ENCODE data around the gene CPA5. TPM values are rescaled to one million over a fixed set of nuclear protein-coding genes. Genes with fewer than 3 reads are reported as not detected.

The CPA5 gene, protein sequence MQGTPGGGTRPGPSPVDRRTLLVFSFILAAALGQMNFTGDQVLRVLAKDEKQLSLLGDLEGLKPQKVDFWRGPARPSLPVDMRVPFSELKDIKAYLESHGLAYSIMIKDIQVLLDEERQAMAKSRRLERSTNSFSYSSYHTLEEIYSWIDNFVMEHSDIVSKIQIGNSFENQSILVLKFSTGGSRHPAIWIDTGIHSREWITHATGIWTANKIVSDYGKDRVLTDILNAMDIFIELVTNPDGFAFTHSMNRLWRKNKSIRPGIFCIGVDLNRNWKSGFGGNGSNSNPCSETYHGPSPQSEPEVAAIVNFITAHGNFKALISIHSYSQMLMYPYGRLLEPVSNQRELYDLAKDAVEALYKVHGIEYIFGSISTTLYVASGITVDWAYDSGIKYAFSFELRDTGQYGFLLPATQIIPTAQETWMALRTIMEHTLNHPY
- not detected in 3 replicates for total RNA-seq (2021)
- percentile 2 among the genes with signal in this experiment for Bru-seq, nascent RNA
- long read RNA-seq, experiment 1: 0 reads
- long read RNA-seq, experiment 2: 0 reads
- long read RNA-seq, experiment 3: 0 reads

DNA sequence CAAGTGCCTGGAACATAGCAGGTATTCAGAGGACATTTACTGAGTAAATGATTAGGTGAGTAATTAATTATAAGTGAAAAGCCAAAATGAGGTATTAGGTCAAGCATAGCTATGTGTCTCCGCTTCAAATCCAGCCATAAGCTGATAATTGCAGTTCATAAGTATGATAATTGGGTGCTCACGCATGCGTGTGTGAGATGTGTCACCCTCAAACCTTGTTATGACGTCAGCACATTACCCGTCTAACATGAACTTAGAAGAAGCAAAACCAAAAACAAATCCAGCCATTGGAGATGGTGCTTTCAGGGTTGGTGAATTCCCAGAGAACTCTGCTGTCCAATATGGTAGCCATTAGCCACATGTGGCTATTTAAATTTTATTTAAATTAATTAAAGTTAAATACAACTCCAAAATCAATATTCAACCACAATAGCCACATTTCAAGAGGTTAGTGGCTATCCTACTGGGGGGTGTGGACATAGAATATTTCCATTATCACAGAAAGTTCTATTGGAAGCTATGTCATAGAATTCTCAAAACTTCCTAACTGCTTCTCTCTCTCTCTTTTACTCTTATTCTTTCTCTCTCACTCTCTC, at the start of gene CPA5:
TSS of gene CPA5 (plus strand) at position 546 of the 596 bp plus-strand sequence. CDS start 1,670 bp downstream, outside the sequence.
- TF ChIP-seq IRF2 (CRISPR knock-in tag; IDR thresholded peaks at IDR 0.05; ENCODE audit: borderline replicate concordance, low read depth): no peak
- TF ChIP-seq SOX15 (CRISPR knock-in tag; IDR thresholded peaks at IDR 0.05): no peak
- TF ChIP-seq, protein P1, sequence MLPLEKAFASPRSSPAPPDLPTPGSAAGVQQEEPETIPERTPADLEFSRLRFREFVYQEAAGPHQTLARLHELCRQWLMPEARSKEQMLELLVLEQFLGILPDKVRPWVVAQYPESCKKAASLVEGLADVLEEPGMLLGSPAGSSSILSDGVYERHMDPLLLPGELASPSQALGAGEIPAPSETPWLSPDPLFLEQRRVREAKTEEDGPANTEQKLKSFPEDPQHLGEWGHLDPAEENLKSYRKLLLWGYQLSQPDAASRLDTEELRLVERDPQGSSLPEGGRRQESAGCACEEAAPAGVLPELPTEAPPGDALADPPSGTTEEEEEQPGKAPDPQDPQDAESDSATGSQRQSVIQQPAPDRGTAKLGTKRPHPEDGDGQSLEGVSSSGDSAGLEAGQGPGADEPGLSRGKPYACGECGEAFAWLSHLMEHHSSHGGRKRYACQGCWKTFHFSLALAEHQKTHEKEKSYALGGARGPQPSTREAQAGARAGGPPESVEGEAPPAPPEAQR (CRISPR knock-in tag; IDR thresholded peaks at IDR 0.05): no peak
- TF ChIP-seq MXD4 (CRISPR knock-in tag; IDR thresholded peaks at IDR 0.05; ENCODE audit: borderline replicate concordance): no peak
- TF ChIP-seq, protein P2, sequence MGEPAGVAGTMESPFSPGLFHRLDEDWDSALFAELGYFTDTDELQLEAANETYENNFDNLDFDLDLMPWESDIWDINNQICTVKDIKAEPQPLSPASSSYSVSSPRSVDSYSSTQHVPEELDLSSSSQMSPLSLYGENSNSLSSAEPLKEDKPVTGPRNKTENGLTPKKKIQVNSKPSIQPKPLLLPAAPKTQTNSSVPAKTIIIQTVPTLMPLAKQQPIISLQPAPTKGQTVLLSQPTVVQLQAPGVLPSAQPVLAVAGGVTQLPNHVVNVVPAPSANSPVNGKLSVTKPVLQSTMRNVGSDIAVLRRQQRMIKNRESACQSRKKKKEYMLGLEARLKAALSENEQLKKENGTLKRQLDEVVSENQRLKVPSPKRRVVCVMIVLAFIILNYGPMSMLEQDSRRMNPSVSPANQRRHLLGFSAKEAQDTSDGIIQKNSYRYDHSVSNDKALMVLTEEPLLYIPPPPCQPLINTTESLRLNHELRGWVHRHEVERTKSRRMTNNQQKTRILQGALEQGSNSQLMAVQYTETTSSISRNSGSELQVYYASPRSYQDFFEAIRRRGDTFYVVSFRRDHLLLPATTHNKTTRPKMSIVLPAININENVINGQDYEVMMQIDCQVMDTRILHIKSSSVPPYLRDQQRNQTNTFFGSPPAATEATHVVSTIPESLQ (CRISPR knock-in tag; IDR thresholded peaks at IDR 0.05): no peak
- no peak for TF ChIP-seq TEAD4 (CRISPR knock-in tag; IDR thresholded peaks at IDR 0.05)
- TF ChIP-seq MYBL2 (CRISPR knock-in tag; IDR thresholded peaks at IDR 0.05): no peak
- TF ChIP-seq NFYB (CRISPR knock-in tag; conservative IDR thresholded peaks at IDR 0.05; ENCODE audit: low read depth): no peak
- TF ChIP-seq ZNF416 (CRISPR knock-in tag; IDR thresholded peaks at IDR 0.05): no peak
- no peak for TF ChIP-seq ETV6 (CRISPR knock-in tag; IDR thresholded peaks at IDR 0.05)
- TF ChIP-seq, protein P3, sequence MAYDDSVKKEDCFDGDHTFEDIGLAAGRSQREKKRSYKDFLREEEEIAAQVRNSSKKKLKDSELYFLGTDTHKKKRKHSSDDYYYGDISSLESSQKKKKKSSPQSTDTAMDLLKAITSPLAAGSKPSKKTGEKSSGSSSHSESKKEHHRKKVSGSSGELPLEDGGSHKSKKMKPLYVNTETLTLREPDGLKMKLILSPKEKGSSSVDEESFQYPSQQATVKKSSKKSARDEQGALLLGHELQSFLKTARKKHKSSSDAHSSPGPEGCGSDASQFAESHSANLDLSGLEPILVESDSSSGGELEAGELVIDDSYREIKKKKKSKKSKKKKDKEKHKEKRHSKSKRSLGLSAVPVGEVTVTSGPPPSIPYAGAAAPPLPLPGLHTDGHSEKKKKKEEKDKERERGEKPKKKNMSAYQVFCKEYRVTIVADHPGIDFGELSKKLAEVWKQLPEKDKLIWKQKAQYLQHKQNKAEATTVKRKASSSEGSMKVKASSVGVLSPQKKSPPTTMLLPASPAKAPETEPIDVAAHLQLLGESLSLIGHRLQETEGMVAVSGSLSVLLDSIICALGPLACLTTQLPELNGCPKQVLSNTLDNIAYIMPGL (CRISPR knock-in tag; IDR thresholded peaks at IDR 0.05): no peak
- TF ChIP-seq ZNF232 (CRISPR knock-in tag; IDR thresholded peaks at IDR 0.05): no peak
- TF ChIP-seq, protein P4, sequence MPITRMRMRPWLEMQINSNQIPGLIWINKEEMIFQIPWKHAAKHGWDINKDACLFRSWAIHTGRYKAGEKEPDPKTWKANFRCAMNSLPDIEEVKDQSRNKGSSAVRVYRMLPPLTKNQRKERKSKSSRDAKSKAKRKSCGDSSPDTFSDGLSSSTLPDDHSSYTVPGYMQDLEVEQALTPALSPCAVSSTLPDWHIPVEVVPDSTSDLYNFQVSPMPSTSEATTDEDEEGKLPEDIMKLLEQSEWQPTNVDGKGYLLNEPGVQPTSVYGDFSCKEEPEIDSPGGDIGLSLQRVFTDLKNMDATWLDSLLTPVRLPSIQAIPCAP (CRISPR knock-in tag; IDR thresholded peaks at IDR 0.05): no peak
- TF ChIP-seq TEAD1 (CRISPR knock-in tag; IDR thresholded peaks at IDR 0.05): no peak
- no peak for TF ChIP-seq TCF7 (CRISPR knock-in tag; IDR thresholded peaks at IDR 0.05; ENCODE audit: low read depth)
- Mint-ChIP-seq H3K27ac (no peak within 1 kb of the TSS), H3K27me3 (ENCODE audit: low read depth) (no peaks in the 10 kb centered on the region; the same call in 1 of the 2 replicates), H3K36me3 (no peaks in the 10 kb centered on the region), H3K4me3 (peak within 1 kb of the TSS; percentile 16; the same call in 1 of the 2 replicates), H3K9me3 (no peaks in the 10 kb centered on the region), H3K4me1 (peaks cover 18% of the 10 kb centered on the region)
- POLR2A ChIA-PET: no interaction called here
- CTCF ChIA-PET: no interaction called here
- ATAC-seq (no peak), DNase-seq (ENCODE audit: low spot score) (no peak)

DNA sequence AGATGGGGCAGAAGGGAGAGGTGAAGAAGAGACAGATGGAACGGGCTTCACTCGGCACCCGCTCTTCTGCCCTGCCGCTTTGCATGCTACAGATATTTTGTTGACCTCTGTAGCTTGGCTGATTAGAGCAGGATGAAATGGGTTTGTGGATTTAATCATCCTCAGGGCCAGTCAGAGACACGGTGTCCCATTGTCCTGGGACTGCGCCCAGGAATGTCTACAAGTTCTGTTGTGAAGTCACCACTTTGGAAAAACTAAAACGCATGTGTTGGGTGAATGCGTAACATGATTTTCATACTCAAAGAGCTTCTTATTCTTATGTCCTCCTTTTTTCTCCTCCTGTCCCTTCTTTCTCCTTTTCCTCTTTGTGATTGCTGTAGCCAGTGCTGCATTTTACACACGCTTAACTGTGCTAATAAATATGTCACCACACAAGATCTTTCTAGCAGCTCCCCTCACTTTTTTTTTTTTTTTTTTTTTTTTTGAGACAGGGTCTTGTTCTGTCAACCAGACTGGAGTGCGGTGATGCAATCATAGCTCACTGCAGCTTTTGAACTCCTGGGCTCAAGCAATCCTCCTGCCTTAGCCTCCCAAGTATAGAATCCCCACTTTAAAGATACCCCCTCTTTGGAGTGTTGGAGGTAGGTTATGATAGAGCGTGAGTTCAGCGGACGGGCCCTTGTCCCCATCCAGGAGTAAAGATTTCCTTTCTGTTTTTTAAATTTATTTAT, 48.2 kb upstream of the CPA5 start:
- H3K4me3 Mint-ChIP-seq: no peak overlapping the region
- H3K27ac Mint-ChIP-seq: no peak overlapping the region
- ChIA-PET POLR2A (no interaction called here), CTCF (no interaction called here)
- H3K27me3 Mint-ChIP-seq (ENCODE audit: low read depth): no peaks in the 10 kb centered on the region; the same call in 1 of the 2 replicates
- no peaks in the 10 kb centered on the region for H3K4me1 Mint-ChIP-seq
- H3K9me3 Mint-ChIP-seq: peaks cover 10% of the 10 kb centered on the region
- ATAC-seq: no peak
- no peaks in the 10 kb centered on the region for H3K36me3 Mint-ChIP-seq
- no peak for DNase-seq (ENCODE audit: low spot score)
- TF ChIP-seq NFE2L1 (CRISPR knock-in tag; IDR thresholded peaks at IDR 0.05) (no peak), ATF1 (CRISPR knock-in tag; IDR thresholded peaks at IDR 0.05) (no peak), SP1 (CRISPR knock-in tag; conservative IDR thresholded peaks at IDR 0.05) (no peak), ETV6 (CRISPR knock-in tag; IDR thresholded peaks at IDR 0.05) (no peak), FOXK1 (CRISPR knock-in tag; IDR thresholded peaks at IDR 0.05) (no peak), MXD4 (CRISPR knock-in tag; IDR thresholded peaks at IDR 0.05; ENCODE audit: borderline replicate concordance) (no peak), IRF2 (CRISPR knock-in tag; IDR thresholded peaks at IDR 0.05; ENCODE audit: borderline replicate concordance, low read depth) (no peak)
- TF ChIP-seq, protein P4 (CRISPR knock-in tag; IDR thresholded peaks at IDR 0.05): no peak
- TF ChIP-seq, protein P5, sequence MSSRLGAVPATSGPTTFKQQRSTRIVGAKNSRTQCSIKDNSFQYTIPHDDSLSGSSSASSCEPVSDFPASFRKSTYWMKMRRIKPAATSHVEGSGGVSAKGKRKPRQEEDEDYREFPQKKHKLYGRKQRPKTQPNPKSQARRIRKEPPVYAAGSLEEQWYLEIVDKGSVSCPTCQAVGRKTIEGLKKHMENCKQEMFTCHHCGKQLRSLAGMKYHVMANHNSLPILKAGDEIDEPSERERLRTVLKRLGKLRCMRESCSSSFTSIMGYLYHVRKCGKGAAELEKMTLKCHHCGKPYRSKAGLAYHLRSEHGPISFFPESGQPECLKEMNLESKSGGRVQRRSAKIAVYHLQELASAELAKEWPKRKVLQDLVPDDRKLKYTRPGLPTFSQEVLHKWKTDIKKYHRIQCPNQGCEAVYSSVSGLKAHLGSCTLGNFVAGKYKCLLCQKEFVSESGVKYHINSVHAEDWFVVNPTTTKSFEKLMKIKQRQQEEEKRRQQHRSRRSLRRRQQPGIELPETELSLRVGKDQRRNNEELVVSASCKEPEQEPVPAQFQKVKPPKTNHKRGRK (CRISPR knock-in tag; IDR thresholded peaks at IDR 0.05; ENCODE audit: borderline replicate concordance): no peak
- TF ChIP-seq, protein P6, sequence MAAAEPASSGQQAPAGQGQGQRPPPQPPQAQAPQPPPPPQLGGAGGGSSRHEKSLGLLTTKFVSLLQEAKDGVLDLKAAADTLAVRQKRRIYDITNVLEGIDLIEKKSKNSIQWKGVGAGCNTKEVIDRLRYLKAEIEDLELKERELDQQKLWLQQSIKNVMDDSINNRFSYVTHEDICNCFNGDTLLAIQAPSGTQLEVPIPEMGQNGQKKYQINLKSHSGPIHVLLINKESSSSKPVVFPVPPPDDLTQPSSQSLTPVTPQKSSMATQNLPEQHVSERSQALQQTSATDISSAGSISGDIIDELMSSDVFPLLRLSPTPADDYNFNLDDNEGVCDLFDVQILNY (CRISPR knock-in tag; IDR thresholded peaks at IDR 0.05): no peak
